ENCODE data around the gene ALDOA.
A peak's percentile ranks its signal among the peaks of the same experiment; 100 is the strongest.

Gene ALDOA

DNA sequence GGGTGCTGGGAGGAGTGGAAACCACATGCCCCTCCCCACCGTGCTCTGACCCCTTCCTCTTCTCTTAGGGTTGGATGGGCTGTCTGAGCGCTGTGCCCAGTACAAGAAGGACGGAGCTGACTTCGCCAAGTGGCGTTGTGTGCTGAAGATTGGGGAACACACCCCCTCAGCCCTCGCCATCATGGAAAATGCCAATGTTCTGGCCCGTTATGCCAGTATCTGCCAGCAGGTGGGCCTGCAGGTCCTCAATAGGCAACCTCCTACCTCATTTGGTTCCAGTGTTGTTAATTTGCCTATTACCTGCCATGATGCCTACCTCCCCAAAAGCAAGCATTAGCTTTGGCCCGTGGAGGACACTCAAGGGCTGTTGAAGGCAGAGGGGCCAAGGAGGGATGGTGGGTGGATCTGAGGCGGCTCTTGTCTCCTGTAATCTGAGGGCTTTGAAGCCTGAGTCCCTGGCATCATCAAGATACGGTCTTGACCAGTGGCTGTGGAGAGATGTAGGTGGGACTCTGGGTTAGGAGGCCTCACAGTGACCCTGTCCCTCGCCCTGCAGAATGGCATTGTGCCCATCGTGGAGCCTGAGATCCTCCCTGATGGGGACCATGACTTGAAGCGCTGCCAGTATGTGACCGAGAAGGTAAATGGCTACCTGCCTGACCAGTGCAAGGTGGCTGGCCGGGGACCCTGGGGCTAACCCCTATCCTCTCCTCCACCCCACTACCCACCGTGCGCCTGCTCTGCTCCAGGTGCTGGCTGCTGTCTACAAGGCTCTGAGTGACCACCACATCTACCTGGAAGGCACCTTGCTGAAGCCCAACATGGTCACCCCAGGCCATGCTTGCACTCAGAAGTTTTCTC lies 3.4 kb downstream of the ALDOA start:
- DNase-seq (ENCODE audit: low read depth) = no peak
- in situ Hi-C loops (cut with HindIII; ENCODE audit: low sequenced_read_pairs) = no loop called here
- TF ChIP-seq, protein P1, sequence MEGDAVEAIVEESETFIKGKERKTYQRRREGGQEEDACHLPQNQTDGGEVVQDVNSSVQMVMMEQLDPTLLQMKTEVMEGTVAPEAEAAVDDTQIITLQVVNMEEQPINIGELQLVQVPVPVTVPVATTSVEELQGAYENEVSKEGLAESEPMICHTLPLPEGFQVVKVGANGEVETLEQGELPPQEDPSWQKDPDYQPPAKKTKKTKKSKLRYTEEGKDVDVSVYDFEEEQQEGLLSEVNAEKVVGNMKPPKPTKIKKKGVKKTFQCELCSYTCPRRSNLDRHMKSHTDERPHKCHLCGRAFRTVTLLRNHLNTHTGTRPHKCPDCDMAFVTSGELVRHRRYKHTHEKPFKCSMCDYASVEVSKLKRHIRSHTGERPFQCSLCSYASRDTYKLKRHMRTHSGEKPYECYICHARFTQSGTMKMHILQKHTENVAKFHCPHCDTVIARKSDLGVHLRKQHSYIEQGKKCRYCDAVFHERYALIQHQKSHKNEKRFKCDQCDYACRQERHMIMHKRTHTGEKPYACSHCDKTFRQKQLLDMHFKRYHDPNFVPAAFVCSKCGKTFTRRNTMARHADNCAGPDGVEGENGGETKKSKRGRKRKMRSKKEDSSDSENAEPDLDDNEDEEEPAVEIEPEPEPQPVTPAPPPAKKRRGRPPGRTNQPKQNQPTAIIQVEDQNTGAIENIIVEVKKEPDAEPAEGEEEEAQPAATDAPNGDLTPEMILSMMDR (IDR thresholded peaks at IDR 0.05; ENCODE audit: low read depth, low read length, missing control alignments) = peak; percentile 63
- no peak overlapping the region for H3K4me3 ChIP-seq (ENCODE audit: low read depth, low read length)

DNA sequence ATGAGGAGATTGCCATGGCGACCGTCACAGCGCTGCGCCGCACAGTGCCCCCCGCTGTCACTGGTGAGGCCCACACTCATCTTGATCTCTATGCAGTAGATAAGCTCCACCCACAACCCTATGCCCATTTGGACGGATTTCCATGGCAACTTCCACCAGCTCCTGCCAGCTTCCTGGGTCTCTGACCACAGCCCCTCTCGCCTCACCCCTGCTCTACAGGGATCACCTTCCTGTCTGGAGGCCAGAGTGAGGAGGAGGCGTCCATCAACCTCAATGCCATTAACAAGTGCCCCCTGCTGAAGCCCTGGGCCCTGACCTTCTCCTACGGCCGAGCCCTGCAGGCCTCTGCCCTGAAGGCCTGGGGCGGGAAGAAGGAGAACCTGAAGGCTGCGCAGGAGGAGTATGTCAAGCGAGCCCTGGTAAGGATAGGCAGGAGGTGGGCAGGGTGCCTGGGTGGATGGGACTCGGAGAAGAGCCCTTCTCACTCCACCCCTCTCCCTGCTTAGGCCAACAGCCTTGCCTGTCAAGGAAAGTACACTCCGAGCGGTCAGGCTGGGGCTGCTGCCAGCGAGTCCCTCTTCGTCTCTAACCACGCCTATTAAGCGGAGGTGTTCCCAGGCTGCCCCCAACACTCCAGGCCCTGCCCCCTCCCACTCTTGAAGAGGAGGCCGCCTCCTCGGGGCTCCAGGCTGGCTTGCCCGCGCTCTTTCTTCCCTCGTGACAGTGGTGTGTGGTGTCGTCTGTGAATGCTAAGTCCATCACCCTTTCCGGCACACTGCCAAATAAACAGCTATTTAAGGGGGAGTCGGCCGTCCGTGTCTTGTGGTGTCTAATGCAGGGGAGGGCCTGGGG lies 4.3 kb downstream of the ALDOA start:
- TF ChIP-seq, protein P1 (IDR thresholded peaks at IDR 0.05; ENCODE audit: low read depth, low read length, missing control alignments) = no peak
- in situ Hi-C loops (cut with HindIII; ENCODE audit: low sequenced_read_pairs) = loop anchor here (10.0 kb wide), 1 partner anchor 325 kb away; the partner anchor contains the start of gene ZNF48
- DNase-seq (ENCODE audit: low read depth) = no peak
- no peak overlapping the region for H3K4me3 ChIP-seq (ENCODE audit: low read depth, low read length)

GRCh38 chr16:30070490-30070889 lies 4.9 kb downstream of the ALDOA start:
- in situ Hi-C loops (cut with HindIII; ENCODE audit: low sequenced_read_pairs) = loop anchor here (10.0 kb wide), 1 partner anchor 324 kb away; the partner anchor contains the start of gene ZNF48
- H3K4me3 ChIP-seq (ENCODE audit: low read depth, low read length) = no peak overlapping the region
- DNase-seq (ENCODE audit: low read depth) = no peak
- TF ChIP-seq, protein P1 (IDR thresholded peaks at IDR 0.05; ENCODE audit: low read depth, low read length, missing control alignments) = no peak

DNA sequence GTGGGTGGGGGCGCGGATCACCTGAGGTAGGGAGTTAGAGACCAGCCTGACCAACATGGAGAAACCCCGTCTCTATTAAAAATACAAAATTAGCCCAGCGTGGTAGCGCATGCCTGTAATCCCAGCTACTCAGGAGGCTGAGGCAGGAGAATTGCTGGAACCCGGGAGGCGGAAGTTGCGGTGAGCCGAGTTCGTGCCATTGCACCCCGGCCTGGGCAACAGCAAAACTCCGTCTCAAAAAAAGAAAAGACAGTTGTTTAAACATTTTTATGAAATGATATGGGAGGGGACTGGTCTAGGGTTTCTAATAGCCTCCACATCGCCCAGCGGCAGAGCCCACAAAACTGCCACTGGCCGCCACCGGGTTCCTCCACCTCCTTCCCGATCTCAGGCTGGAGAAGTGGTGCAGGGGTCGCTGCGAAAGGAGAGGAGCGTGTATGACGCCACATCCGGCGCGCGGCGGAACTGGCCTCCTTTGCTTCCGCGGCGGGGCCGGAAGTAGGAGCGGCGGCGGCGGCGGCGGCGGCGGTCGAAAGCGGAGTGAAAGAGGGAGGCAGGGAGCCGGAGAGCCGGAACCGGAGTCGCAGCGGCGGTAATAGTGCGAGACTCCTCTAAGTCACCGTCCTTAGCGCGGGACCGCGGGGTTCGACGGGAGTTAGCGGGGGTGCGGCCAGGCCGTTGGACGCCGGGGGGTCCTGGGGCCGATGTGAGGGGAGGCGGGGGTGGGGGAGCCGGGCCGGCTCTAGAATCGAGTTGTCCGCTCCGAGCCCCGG lies 10.1 kb downstream of the ALDOA start, which contains the start of gene PPP4C:
TSS of gene PPP4C (plus strand) at position 492 of the 773 bp plus-strand sequence. CDS start 384 bp downstream, outside the sequence.
- TF ChIP-seq, protein P1 (IDR thresholded peaks at IDR 0.05; ENCODE audit: low read depth, low read length, missing control alignments) = no peak
- peak; percentile 62 for DNase-seq (ENCODE audit: low read depth)
- in situ Hi-C loops (cut with HindIII; ENCODE audit: low sequenced_read_pairs) = loop anchor here (5.0 to 10.0 kb wide), 2 partner anchors 42 to 319 kb away; partner anchors contain the start of gene ZNF48
- H3K4me3 ChIP-seq (ENCODE audit: low read depth, low read length) = peak within 1 kb of the TSS; percentile 97

GRCh38 chr16:30076276-30076791 lies 10.8 kb downstream of the ALDOA start:
- TF ChIP-seq, protein P1 (IDR thresholded peaks at IDR 0.05; ENCODE audit: low read depth, low read length, missing control alignments) = no peak
- H3K4me3 ChIP-seq (ENCODE audit: low read depth, low read length) = peak overlapping the region; percentile 97
- no peak for DNase-seq (ENCODE audit: low read depth)
- in situ Hi-C loops (cut with HindIII; ENCODE audit: low sequenced_read_pairs) = loop anchor here (5.0 to 10.0 kb wide), 2 partner anchors 41 to 318 kb away; partner anchors contain the start of gene ZNF48

All from astrocyte of the cerebellum (primary cell).